ENCODE results near the gene CNOT9.

CNOT9 gene

GRCh38 chr2:218643751-218644310 is 75.2 kb downstream of the CNOT9 start:
- DNase-seq (ENCODE audit: low read depth in 2 of 3, low spot score in 1 of 3): no peak

GRCh38 chr2:218644721-218645120 is 76.1 kb downstream of the CNOT9 start:
- DNase-seq (ENCODE audit: low read depth in 2 of 3, low spot score in 1 of 3): no peak

DNA sequence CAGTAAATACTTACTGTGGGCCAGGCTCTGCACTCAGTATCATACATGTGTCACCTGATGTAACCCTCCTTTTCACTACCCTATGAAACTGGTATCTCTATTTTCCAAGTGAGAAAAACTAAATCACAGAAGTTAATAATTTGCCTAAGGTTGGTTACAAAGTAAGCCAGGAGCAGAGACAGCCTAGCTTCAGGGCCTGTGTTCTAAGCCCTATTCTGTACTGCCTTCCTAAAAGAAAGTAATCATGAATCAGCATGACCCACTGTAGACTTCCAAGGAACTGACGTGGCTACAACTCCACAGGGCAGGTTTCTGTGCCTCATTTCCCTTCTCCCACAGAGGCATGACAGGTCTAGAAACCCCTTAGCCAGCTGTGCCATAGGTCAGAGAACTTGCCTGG is 76.5 kb downstream of the CNOT9 start:
- no peak for DNase-seq (ENCODE audit: low read depth in 2 of 3, low spot score in 1 of 3)
